ENCODE data around the gene LSM14A.

The LSM14A gene

GRCh38 chr19:34260771-34261173 lies 88.5 kb downstream of the LSM14A start:
- Mint-ChIP-seq H3K27ac (peak overlapping the region; percentile 19), H3K4me3 (no peak overlapping the region), H3K4me1 (peaks cover 57% of the 10 kb centered on the region), H3K36me3 (ENCODE audit: low read depth) (peaks cover 19% of the 10 kb centered on the region), H3K9me3 (no peaks in the 10 kb centered on the region), H3K27me3 (ENCODE audit: low read depth, poor library complexity) (no peaks in the 10 kb centered on the region)
- TF ChIP-seq, protein P1, sequence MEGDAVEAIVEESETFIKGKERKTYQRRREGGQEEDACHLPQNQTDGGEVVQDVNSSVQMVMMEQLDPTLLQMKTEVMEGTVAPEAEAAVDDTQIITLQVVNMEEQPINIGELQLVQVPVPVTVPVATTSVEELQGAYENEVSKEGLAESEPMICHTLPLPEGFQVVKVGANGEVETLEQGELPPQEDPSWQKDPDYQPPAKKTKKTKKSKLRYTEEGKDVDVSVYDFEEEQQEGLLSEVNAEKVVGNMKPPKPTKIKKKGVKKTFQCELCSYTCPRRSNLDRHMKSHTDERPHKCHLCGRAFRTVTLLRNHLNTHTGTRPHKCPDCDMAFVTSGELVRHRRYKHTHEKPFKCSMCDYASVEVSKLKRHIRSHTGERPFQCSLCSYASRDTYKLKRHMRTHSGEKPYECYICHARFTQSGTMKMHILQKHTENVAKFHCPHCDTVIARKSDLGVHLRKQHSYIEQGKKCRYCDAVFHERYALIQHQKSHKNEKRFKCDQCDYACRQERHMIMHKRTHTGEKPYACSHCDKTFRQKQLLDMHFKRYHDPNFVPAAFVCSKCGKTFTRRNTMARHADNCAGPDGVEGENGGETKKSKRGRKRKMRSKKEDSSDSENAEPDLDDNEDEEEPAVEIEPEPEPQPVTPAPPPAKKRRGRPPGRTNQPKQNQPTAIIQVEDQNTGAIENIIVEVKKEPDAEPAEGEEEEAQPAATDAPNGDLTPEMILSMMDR (IDR thresholded peaks at IDR 0.05), result no peak
- DNase-seq, result no peak

GRCh38 chr19:34261334-34262109 lies 89.2 kb downstream of the LSM14A start:
- H3K4me3 Mint-ChIP-seq, result no peak overlapping the region
- no peaks in the 10 kb centered on the region for H3K27me3 Mint-ChIP-seq (ENCODE audit: low read depth, poor library complexity)
- TF ChIP-seq, protein P1 (IDR thresholded peaks at IDR 0.05), result no peak
- H3K4me1 Mint-ChIP-seq, result peaks cover 57% of the 10 kb centered on the region
- DNase-seq, result no peak
- peak overlapping the region; percentile 77 for H3K27ac Mint-ChIP-seq
- H3K36me3 Mint-ChIP-seq (ENCODE audit: low read depth), result peaks cover 26% of the 10 kb centered on the region
- H3K9me3 Mint-ChIP-seq, result no peaks in the 10 kb centered on the region

DNA sequence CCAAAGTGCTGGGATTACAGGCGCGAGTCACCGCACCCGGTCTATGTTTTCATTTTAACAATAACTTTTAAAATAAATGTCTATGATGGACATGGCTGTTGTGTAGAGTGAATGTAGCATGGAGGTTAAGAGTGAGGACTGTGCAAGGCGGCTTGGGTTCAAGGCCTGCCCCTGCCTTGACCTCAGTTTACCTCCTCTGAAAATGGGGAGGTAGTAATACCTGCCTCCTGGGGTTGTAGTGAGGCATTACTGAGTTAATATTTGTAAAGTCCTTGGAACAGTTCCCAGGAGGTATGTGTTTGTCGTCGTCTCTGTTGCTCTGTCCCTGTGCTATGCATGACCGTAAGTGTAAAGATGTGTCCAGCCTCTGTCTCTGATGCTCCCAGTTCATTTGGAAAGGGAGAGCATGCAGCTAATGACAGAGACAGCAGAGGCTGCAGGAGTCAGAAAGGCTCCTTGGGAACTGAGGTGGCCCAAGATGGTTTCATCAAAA lies 91.5 kb downstream of the LSM14A start:
- no peak for DNase-seq
- TF ChIP-seq, protein P1 (IDR thresholded peaks at IDR 0.05), result no peak
- H3K27me3 Mint-ChIP-seq (ENCODE audit: low read depth, poor library complexity), result no peaks in the 10 kb centered on the region
- no peaks in the 10 kb centered on the region for H3K9me3 Mint-ChIP-seq
- peaks cover 54% of the 10 kb centered on the region for H3K4me1 Mint-ChIP-seq
- no peak overlapping the region for H3K27ac Mint-ChIP-seq
- no peak overlapping the region for H3K4me3 Mint-ChIP-seq
- H3K36me3 Mint-ChIP-seq (ENCODE audit: low read depth), result peaks cover 33% of the 10 kb centered on the region

GRCh38 chr19:34265221-34265650 lies 92.9 kb downstream of the LSM14A start:
- Mint-ChIP-seq H3K27ac (peak overlapping the region; percentile 55), H3K27me3 (ENCODE audit: low read depth, poor library complexity) (no peaks in the 10 kb centered on the region), H3K4me1 (peaks cover 57% of the 10 kb centered on the region), H3K36me3 (ENCODE audit: low read depth) (peaks cover 38% of the 10 kb centered on the region), H3K9me3 (no peaks in the 10 kb centered on the region), H3K4me3 (no peak overlapping the region)
- TF ChIP-seq, protein P1 (IDR thresholded peaks at IDR 0.05), result no peak
- no peak for DNase-seq

- H3K36me3 Mint-ChIP-seq (ENCODE audit: low read depth), result peaks cover 47% of the 10 kb centered on the region
- peaks cover 64% of the 10 kb centered on the region for H3K4me1 Mint-ChIP-seq
- no peak for DNase-seq
- H3K4me3 Mint-ChIP-seq, result no peak overlapping the region
- TF ChIP-seq, protein P1 (IDR thresholded peaks at IDR 0.05), result no peak
- peak overlapping the region; percentile 17 for H3K27ac Mint-ChIP-seq
- peaks cover 4% of the 10 kb centered on the region for H3K27me3 Mint-ChIP-seq (ENCODE audit: low read depth, poor library complexity)
- H3K9me3 Mint-ChIP-seq, result no peaks in the 10 kb centered on the region
These were observed 96.8 kb downstream of the LSM14A start for GRCh38 chr19:34269081-34269480.

- Mint-ChIP-seq H3K4me3 (peak overlapping the region; percentile 35), H3K9me3 (no peaks in the 10 kb centered on the region), H3K36me3 (ENCODE audit: low read depth) (peaks cover 49% of the 10 kb centered on the region), H3K27me3 (ENCODE audit: low read depth, poor library complexity) (peaks cover 4% of the 10 kb centered on the region), H3K4me1 (peaks cover 62% of the 10 kb centered on the region), H3K27ac (peak overlapping the region; percentile 98)
- DNase-seq, result no peak
- TF ChIP-seq, protein P1 (IDR thresholded peaks at IDR 0.05), result no peak
These were observed 97.2 kb downstream of the LSM14A start for GRCh38 chr19:34269489-34269888.

All from nephron progenitor cell (in vitro differentiated cells).